GM12878 (cell line): ENCODE results near the gene PDZD2. TPM values are rescaled to one million over a fixed set of nuclear protein-coding genes. Genes with fewer than 3 reads are reported as not detected.

Source experiments
- ATAC-seq: fragments of 200-7000 bp; cut with Tn5 transposase; 3 replicates; pipeline ENCODE4 v1.9.1; 2020; ENCODE audit warnings: mild to moderate bottlenecking, moderate library complexity
- BruUV-seq: library from RNA; stranded (reverse); fragments of 400-500 nt; replicated peaks from 2 replicates; lab custom pipeline; 2021; lab: Mats Ljungman, UMichigan
- CTCF ChIA-PET: fragments of 300-600 bp; sonication (Branson Sonifier 250); formaldehyde crosslinking; extraction: SDS; loops from one replicate; lab custom pipeline; 2021; ENCODE audit warnings: inconsistent platforms; lab: Yijun Ruan, JAX
- POLR2A ChIA-PET: fragments of 350-600 bp; formaldehyde crosslinking; extraction: SDS; loops from one replicate; lab custom pipeline; 2021; ENCODE audit warnings: inconsistent platforms; lab: Charles Lee
- RAD21 ChIA-PET: fragments of 300-600 bp; sonication (Branson Sonifier 250); formaldehyde crosslinking; loops from one replicate; lab custom pipeline; 2023; ENCODE audit warnings: antibody characterized with exemption; ENCODE audit not compliant: unreplicated experiment; lab: Charles Lee
- SMC1A ChIA-PET: fragments of 300-600 bp; sonication (Branson Sonifier 250); formaldehyde crosslinking; loops from one replicate; lab custom pipeline; 2023; ENCODE audit not compliant: unreplicated experiment, uncharacterized antibody; lab: Charles Lee
- DNase-seq: peaks from one replicate; pipeline ENCODE4 v3.0.0-alpha.2; 2011; ENCODE audit warnings: low read depth, low spot score
- FAIRE-seq: peaks from 3 replicates; lab custom pipeline; 2011; peaks lifted over from hg19 to GRCh38; lab: Jason Lieb, UNC
- H2AFZ ChIP-seq: 2 replicates; pipeline ENCODE4 v1.6.0; 2011; ENCODE audit warnings: low read depth, low read length, control low read depth; ENCODE audit not compliant: control insufficient read depth
- H3K27ac ChIP-seq: 2 replicates; pipeline ENCODE4 v1.5.1; 2011; ENCODE audit warnings: control low read depth; ENCODE audit not compliant: control insufficient read depth, insufficient read depth
- H3K27me3 ChIP-seq, 2 experiments: replicated peaks in 1 of 2; 2 replicates each; pipeline versions ENCODE4 v1.6.0 to v1.6.1; 2011; ENCODE audit warnings: low read length in 1 of 2; ENCODE audit not compliant: control insufficient read depth in 2 of 2, insufficient read depth in 2 of 2
- H3K36me3 ChIP-seq, 2 experiments: 2 replicates each; pipeline ENCODE4 v1.5.1; 2011; ENCODE audit warnings: low read length in 1 of 2; ENCODE audit not compliant: control insufficient read depth in 2 of 2, insufficient read depth in 2 of 2
- H3K4me1 ChIP-seq: 2 replicates; pipeline ENCODE4 v1.6.1; 2011; ENCODE audit warnings: mild to moderate bottlenecking, low read length, moderate library complexity, mixed read lengths; ENCODE audit not compliant: control insufficient read depth, insufficient read depth
- H3K4me2 ChIP-seq: 2 replicates; pipeline ENCODE4 v1.6.0; 2011; ENCODE audit warnings: control low read depth; ENCODE audit not compliant: control insufficient read depth, insufficient read depth
- H3K4me3 ChIP-seq: fragments of 200-600 bp; sonication (generic); 2 replicates; pipeline ENCODE4 v1.5.1; 2016
- H3K79me2 ChIP-seq: 2 replicates; pipeline ENCODE4 v1.6.0; 2011; ENCODE audit warnings: low read length; ENCODE audit not compliant: control insufficient read depth, insufficient read depth
- H3K9ac ChIP-seq: 2 replicates; pipeline ENCODE4 v1.8.0; 2011; ENCODE audit warnings: low read length, control low read depth, mixed read lengths; ENCODE audit not compliant: control insufficient read depth, insufficient read depth
- H3K9me3 ChIP-seq: replicated peaks from 3 replicates; pipeline ENCODE4 v1.5.1; 2011; ENCODE audit warnings: mild to moderate bottlenecking, low read length; ENCODE audit not compliant: control insufficient read depth, insufficient read depth
- H4K20me1 ChIP-seq: 2 replicates; pipeline ENCODE4 v1.6.0; 2011; ENCODE audit not compliant: control insufficient read depth, insufficient read depth
- BCL11A ChIP-seq: IDR thresholded peaks from 2 replicates; pipeline ENCODE4 v1.6.1; 2011; ENCODE audit warnings: low read depth, low read length
- BCLAF1 ChIP-seq: fragments of 450-650 bp; IDR thresholded peaks from 2 replicates; pipeline ENCODE4 v1.6.1; 2017; ENCODE audit warnings: antibody characterized with exemption, mild to moderate bottlenecking, moderate library complexity
- CTCF ChIP-seq, 3 experiments: IDR thresholded peaks in 2 of 3; conservative IDR thresholded peaks in 1 of 3; 2 replicates each; pipeline ENCODE4 v1.5.1; 2011; ENCODE audit warnings: low read depth in 3 of 3, low read length in 3 of 3, mild to moderate bottlenecking in 3 of 3, control low read depth in 2 of 3, moderate library complexity in 2 of 3, inconsistent platforms in 1 of 3, mixed read lengths in 1 of 3; ENCODE audit not compliant: control insufficient read depth in 2 of 3, insufficient read depth in 1 of 3; ENCODE audit errors: extremely low read depth in 1 of 3
- HDAC6 ChIP-seq: fragments of 200-600 bp; sonication (generic); IDR thresholded peaks from one replicate; pipeline ENCODE4 v1.8.0; 2017; ENCODE audit warnings: antibody characterized with exemption; ENCODE audit not compliant: unreplicated experiment
- KAT2A ChIP-seq: conservative IDR thresholded peaks from 2 replicates; pipeline ENCODE4 v1.6.1; 2011; ENCODE audit warnings: low read depth, low read length; ENCODE audit not compliant: control insufficient read depth
- LARP7 ChIP-seq: fragments of 450-650 bp; IDR thresholded peaks from 2 replicates; pipeline ENCODE4 v1.6.1; 2017; ENCODE audit warnings: mild to moderate bottlenecking
- STAT3 ChIP-seq: IDR thresholded peaks from 2 replicates; pipeline ENCODE4 v1.6.1; 2011; ENCODE audit warnings: low read depth, low read length, improper control_type of control experiment
- WGBS: methylation state at CpG from one replicate; pipeline ENCODE4 v1.1.6; 2016; ENCODE audit warnings: low lambda C conversion rate; ENCODE audit not compliant: insufficient replicate concordance, insufficient coverage; ENCODE audit errors: missing lambda C conversion rate; 5-methylcytosine and 5-hydroxymethylcytosine counted together
- in situ Hi-C: fragments of 300-500 bp; cut with MboI; formaldehyde crosslinking; loops from 9 replicates; pipeline ENCODE4 v1.14.3; 2018; ENCODE audit warnings: mixed read lengths
- intact Hi-C: fragments of 100-400 bp; cut with micrococcal nuclease; formaldehyde crosslinking; loops from one replicate; pipeline ENCODE4 v1.14.2; 2022; ENCODE audit not compliant: unreplicated experiment
- polyA plus RNA-seq, 11 experiments: library from polyadenylated mRNA; depleted of rRNA in 4 of 11; unstranded in 6 of 11; stranded (reverse) in 5 of 11; fragments of >200 nt; fragmentation: Nextera tagmentation in 4 of 11; fragmentation: Illumina TruSeq in 1 of 11; extraction: Ambion mirVana in 4 of 11; extraction: Trizol in 1 of 11; gene quantifications; 1 replicate in 1 of 11; 2 replicates in 10 of 11; pipeline versions ENCODE4 v1.2.1 to v1.2.3, GENCODE V29; 2011 to 2016; ENCODE audit warnings: inconsistent platforms in 2 of 11, missing spikeins in 2 of 11, low read depth in 1 of 11
- total RNA-seq, 4 experiments: library from RNA; depleted of rRNA in 3 of 4; stranded (reverse); fragments of >200 nt in 3 of 4; fragmentation: Illumina TruSeq in 1 of 4; extraction: Trizol in 1 of 4; gene quantifications; 2 replicates each; pipeline versions ENCODE4 v1.2.1 to v1.2.3, GENCODE V29; 2013 to 2021

PDZD2 gene
- total and polyA plus RNA-seq, 10 of the 15 experiments (the other 5 are each of a cell fraction or from before 2014, with no cell fraction given): 0.01 to 0.58 (median 0.29) TPM; not detected in 3

- RAD21 ChIA-PET: no interaction called here
- no peak for TF ChIP-seq STAT3
- no peak for TF ChIP-seq LARP7
- no peak for TF ChIP-seq CTCF (IDR thresholded peaks at IDR 0.05 in 2 of 3, conservative IDR thresholded peaks at IDR 0.05 in 1 of 3; ENCODE audit: control insufficient read depth in 2 of 3, extremely low read depth in 1 of 3, insufficient read depth in 1 of 3, low read depth in 3 of 3, low read length in 3 of 3)
- TF ChIP-seq KAT2A: no peak
- TF ChIP-seq BCL11A: no peak
- TF ChIP-seq BCLAF1: no peak
- TF ChIP-seq HDAC6: no peak
- CTCF ChIA-PET: no interaction called here
- no peak overlapping the region for H3K4me3 ChIP-seq
- no peak overlapping the region for H3K27ac ChIP-seq
- POLR2A ChIA-PET: no interaction called here
- no peak overlapping the region for H2AFZ ChIP-seq
- in situ Hi-C loops: no loop called here
- H3K9ac ChIP-seq: no peak overlapping the region
- no peak for ATAC-seq
- H3K9me3 ChIP-seq: no peaks in the 10 kb centered on the region
- no TSS peak for BruUV-seq
- intact Hi-C loops: no loop called here
- FAIRE-seq: no peak
- H3K4me2 ChIP-seq: no peak overlapping the region
- 58% methylated on average over 9 of the region's 9 CpGs for WGBS
- H3K4me1 ChIP-seq: no peaks in the 10 kb centered on the region
- no peaks in the 10 kb centered on the region for H3K27me3 ChIP-seq
- no peaks in the 10 kb centered on the region for H3K36me3 ChIP-seq
- no peaks in the 10 kb centered on the region for H3K79me2 ChIP-seq
- SMC1A ChIA-PET: no interaction called here
- DNase-seq: no peak
- H4K20me1 ChIP-seq: no peaks in the 10 kb centered on the region
These were observed 369.8 kb downstream of the PDZD2 start for GRCh38 chr5:32008746-32009145.
